HG03575 (cell line): ENCODE measurements around the gene MAPRE2.

Experiments
- ATAC-seq: cut with Tn5 transposase; IDR thresholded peaks from one replicate; pipeline ENCODE4 v1.9.1; 2021; ENCODE audit not compliant: unreplicated experiment, insufficient number of reproducible peaks, low FRiP score; ENCODE audit errors: extremely low read depth

Gene MAPRE2

DNA sequence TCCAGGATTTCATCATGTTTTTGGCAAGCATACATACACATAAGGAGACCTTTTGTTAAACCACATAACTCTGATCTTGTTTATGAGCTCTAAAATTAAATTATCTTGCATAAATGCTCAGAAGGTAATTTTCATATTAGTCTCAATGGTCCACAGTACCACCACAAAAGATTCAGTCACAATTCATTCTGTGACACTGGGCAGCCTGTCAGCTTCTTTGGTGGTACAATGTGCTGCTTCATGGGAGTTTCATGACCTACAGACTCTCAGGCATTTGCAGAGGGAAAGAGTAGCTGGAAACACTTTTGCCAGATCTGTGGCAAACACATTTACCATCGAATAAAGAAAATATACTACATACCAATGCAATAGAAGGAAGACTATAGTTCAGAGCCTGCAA, 148.3 kb downstream of the MAPRE2 start:
- no peak for ATAC-seq

- ATAC-seq, result no peak
These were observed 149.9 kb downstream of the MAPRE2 start for GRCh38 chr18:35190948-35191697.

DNA sequence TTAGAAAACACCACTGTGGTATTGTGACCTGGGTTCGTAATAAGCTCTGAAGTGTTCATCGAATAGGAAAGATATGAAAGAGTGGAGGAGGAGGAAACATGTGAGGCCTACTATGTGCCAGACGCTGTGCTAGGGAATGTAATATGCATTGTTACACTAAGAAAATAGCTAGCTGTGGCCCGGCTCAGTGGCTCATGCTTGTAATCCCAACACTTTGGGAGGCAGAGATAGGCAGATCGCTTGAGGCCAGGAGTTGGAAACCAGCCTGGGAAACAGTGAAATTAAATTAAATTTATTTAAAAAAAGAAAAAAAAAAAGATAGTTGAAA, 150.4 kb downstream of the MAPRE2 start:
- no peak for ATAC-seq

GRCh38 chr18:35192415-35192814, 151.2 kb downstream of the MAPRE2 start:
- ATAC-seq, result no peak
